NCI-H2107 treated with DMSO at 0.1 percent for 48 hours (cell line): Measurements from ENCODE around the gene PXN.
A peak's percentile ranks its signal among the peaks of the same experiment; 100 is the strongest.

Experiments used
- DNase-seq: peaks from one replicate; lab custom pipeline; 2025; ENCODE audit not compliant: unreplicated experiment; lab: John Stamatoyannopoulos, UW

The PXN gene

DNA sequence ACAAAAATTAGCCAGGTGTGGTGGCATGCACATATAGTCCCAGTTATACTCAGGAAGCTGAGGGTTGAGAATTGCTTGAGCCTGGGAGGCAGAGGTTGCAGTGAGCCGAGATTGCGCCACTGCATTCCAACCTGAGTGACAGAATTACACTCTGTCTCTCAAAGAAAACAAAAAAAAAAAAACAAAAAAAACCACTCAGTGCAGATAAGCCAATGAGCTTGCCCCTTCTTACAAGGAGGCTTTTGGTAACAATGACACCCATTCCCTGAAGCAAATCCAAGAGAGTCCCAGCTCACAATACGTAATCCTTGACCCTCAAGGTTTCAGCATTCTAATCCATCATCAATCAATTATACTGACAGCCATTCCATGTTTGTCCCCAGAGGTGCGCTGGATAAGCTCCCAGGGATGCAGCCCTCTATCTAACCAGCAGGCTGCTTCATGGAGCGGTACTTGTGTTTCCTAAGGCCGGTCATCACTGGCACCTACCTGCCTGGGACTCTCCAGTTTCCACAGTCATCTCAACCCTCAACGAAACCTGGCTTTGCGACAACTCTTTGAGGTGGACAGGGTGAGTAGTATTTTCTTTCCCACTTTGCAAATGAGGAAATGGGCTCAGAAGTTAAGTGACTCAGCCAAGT is 83.4 kb downstream of the PXN start:
- no peak for DNase-seq

DNA sequence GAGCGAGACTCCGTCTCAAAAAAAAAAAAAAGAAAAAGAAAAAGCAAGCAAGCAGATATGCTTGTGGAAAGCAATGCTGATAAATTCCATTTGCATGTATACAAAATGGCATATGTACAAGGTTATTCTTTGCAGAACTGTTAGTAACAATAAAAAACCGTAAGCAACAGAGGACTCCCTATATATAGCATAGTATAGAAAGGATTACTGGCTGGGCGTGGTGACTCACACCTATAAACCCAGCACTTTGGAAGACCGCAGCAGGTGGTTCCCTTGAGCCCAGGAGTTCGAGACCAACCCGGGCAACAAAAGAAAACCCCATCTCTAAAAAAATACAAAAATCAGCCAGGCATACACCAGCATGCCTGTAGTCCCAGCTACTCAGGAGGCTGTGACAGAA is 84.6 kb downstream of the PXN start:
- DNase-seq, result no peak

DNA sequence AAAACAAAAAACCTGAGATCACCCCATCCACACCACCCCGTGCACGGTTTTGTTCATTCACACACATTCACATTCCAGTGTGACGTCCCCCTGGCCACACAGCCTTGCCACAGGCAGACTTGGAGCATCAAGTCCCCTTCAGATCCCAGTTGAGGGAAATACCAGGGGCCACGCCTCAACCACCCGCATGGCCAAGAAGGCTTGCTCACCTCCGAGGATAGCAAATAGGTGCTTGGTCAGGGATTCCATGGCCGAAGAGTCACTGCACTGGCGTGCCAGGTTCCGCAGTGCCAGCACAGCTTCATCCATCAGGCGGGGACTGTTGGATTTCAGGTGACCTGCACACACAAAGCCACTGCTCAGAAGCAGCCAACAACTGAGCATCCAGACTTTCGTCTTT is 90.0 kb downstream of the PXN start:
- no peak for DNase-seq

DNA sequence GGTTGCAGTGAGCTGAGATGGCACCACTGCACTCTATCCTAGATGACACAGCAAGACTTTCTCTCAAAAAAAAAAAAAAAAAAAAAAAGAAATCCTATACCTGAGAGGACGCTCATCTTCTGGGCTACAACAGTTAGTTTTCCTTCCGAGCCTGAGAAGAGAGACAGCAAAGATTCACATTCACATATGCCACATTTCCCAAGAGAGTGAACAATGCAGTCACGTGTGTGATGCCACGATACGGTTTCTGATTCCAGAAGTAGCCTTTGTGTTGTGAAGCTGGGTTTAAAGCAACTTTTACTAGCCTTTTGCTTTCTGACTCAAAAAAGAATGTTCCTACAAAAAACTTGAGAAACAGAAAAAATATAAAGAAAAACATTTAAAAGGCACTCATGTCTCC is 90.5 kb downstream of the PXN start:
- DNase-seq, result peak; percentile 22

DNA sequence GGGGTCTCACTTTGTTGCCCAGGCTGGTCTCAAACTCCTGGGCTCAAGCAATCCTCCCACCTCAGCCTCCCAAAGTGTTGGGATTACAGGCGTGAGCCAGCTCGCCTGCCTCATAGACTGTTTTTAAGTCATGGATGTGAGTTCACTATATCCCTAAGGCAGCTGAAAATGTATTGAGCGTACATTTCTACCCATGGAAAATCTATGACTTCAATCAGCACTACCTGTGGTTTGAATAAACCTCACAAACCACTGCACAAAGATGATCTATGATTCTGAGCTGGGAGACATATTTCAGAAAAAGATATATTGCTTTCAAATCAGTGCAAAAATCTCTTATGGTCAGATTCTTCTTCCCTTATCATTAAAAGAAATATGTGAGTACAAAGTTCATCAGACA is 93.5 kb downstream of the PXN start:
- DNase-seq, result no peak

GRCh38 chr12:120170631-120171030 is 94.9 kb downstream of the PXN start:
- no peak for DNase-seq

DNA sequence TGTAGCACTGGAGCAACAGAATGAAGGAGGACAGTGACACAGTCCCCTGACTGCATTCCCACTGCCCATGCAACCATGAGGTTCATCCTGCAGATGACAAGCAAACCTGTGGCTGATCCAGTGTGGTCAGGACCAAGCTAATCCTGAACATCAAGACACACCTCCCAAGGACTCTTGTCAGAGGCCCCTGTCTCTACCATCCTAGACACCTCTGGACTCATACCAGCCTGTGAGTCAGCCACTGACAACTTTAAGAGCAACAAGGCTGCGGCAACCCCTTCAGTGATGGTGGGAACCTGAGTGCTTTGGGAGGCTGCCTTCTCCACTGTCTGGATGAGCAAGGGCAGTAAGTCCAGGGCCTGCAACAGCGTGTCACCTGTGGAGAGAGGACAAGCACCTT is 95.6 kb downstream of the PXN start:
- DNase-seq, result no peak

- no peak for DNase-seq
Measured at GRCh38 chr12:120168337-120168736, 97.2 kb downstream of the PXN start.

DNA sequence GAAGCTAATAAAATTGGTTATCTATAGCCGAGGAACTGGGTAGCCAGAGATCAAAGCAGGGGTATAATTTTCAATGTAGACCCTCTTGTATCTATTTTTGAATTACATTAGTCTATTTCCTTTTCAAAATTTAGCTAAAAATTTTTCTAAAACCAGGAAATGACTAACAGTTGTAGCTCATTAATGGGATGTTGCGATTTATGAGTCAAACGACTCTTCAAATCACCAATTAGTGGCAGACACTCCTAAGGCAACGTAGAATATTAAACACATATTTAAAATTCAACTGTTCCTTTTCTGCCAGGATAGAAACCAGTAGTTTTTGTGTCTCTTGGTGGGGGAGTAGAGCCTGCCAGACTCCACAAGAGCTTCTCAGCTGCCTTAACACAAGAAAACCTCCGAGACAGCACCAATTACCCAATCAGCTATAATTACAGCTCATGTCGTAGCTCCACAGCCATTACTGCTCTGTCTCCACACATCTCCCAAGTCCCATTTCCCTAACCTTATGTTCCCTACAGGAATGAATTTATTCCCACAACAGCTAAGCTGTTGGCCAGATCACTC is 97.9 kb downstream of the PXN start:
- no peak for DNase-seq

DNA sequence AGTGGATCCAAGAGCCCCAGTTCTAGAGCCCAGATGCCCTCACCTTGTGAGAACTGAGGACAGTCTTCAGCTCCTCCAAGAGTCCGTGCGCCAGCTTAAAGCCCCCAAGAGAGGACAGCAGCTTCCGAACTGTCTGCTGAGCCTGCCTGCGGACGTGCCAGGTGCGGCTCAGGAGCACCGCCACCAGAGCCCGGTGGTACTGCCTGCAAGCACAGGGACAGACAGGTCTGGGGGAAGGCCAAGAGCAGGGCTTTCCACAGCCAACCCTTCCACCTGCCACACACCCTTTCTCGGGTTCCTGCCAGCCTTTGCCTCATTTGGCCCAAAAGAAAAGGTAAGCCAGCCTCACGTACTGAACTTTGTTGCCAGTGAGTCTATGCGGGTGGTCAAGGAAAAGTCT is 101.2 kb downstream of the PXN start:
- DNase-seq, result no peak

- DNase-seq, result no peak
Measured at GRCh38 chr12:120162763-120163162, 102.8 kb downstream of the PXN start.

- DNase-seq, result no peak
Measured at GRCh38 chr12:120161852-120162251, 103.7 kb downstream of the PXN start.
